ENCODE results near the gene LOXL1. TPM values are rescaled to one million over a fixed set of nuclear protein-coding genes. Genes with fewer than 3 reads are reported as not detected.

LOXL1 gene
- polyA plus RNA-seq, 1 experiment = 114 TPM

GRCh38 chr15:73925848-73926218 lies 429 bp upstream of the LOXL1 start:
- Histone ChIP-seq H3K4me3 (ENCODE audit: low read depth, low read length) (peak overlapping the region; percentile 90), H3K27me3 (ENCODE audit: control insufficient read depth, insufficient read depth, low read length) (no peaks in the 10 kb centered on the region), H3K9me3 (ENCODE audit: control insufficient read depth, insufficient read depth, low read length) (no peaks in the 10 kb centered on the region; the same call in 1 of the 2 replicates), H3K27ac (ENCODE audit: low read depth, low read length) (peak overlapping the region; percentile 95)
- DNase-seq (ENCODE audit: low read depth, low spot score) = no peak
- ChIA-PET POLR2A (interaction anchor here (0.6 to 2.9 kb wide), 9 partner anchors 10 to 223 kb away, joined by 3 to 17 read pairs (median 6); no protein-coding TSS in a partner anchor), CTCF (no interaction called here)
- no peak for TF ChIP-seq CTCF (IDR thresholded peaks at IDR 0.05; ENCODE audit: low read depth, low read length)

- Histone ChIP-seq H3K27me3 (ENCODE audit: control insufficient read depth, insufficient read depth, low read length) (no peaks in the 10 kb centered on the region), H3K4me3 (ENCODE audit: low read depth, low read length) (peak overlapping the region; percentile 90), H3K27ac (ENCODE audit: low read depth, low read length) (peak overlapping the region; percentile 61), H3K9me3 (ENCODE audit: control insufficient read depth, insufficient read depth, low read length) (no peaks in the 10 kb centered on the region; the same call in 1 of the 2 replicates)
- ChIA-PET POLR2A (interaction anchor here (0.6 to 2.9 kb wide), 8 partner anchors 9 to 653 kb away, joined by 3 to 17 read pairs (median 4); no protein-coding TSS in a partner anchor), CTCF (interaction anchor here (1.3 to 2.2 kb wide), 5 partner anchors 9 to 53 kb away, joined by 3 to 10 read pairs (median 7); partner anchors contain the start of gene TBC1D21)
- no peak for TF ChIP-seq CTCF (IDR thresholded peaks at IDR 0.05; ENCODE audit: low read depth, low read length)
- no peak for DNase-seq (ENCODE audit: low read depth, low spot score)
These were observed 777 bp downstream of the LOXL1 start for GRCh38 chr15:73927003-73927475.

GRCh38 chr15:73927476-73928240 lies 1.4 kb downstream of the LOXL1 start:
- Histone ChIP-seq H3K27ac (ENCODE audit: low read depth, low read length) (peak overlapping the region; percentile 11), H3K4me3 (ENCODE audit: low read depth, low read length) (peak overlapping the region; percentile 90), H3K27me3 (ENCODE audit: control insufficient read depth, insufficient read depth, low read length) (no peaks in the 10 kb centered on the region), H3K9me3 (ENCODE audit: control insufficient read depth, insufficient read depth, low read length) (no peaks in the 10 kb centered on the region; the same call in 1 of the 2 replicates)
- TF ChIP-seq CTCF (IDR thresholded peaks at IDR 0.05; ENCODE audit: low read depth, low read length) = peak; percentile 56
- DNase-seq (ENCODE audit: low read depth, low spot score) = no peak
- ChIA-PET POLR2A (interaction anchor here (0.6 to 2.9 kb wide), 5 partner anchors 8 to 267 kb away, joined by 3 to 17 read pairs (median 4); no protein-coding TSS in a partner anchor), CTCF (interaction anchor here (0.5 to 2.2 kb wide), 7 partner anchors 8 to 291 kb away, joined by 3 to 10 read pairs (median 5); partner anchors contain the start of gene TBC1D21)

- Histone ChIP-seq H3K4me3 (ENCODE audit: low read depth, low read length) (peak overlapping the region; percentile 90), H3K27me3 (ENCODE audit: control insufficient read depth, insufficient read depth, low read length) (no peaks in the 10 kb centered on the region), H3K27ac (ENCODE audit: low read depth, low read length) (peak overlapping the region; percentile 11), H3K9me3 (ENCODE audit: control insufficient read depth, insufficient read depth, low read length) (no peaks in the 10 kb centered on the region; the same call in 1 of the 2 replicates)
- no peak for DNase-seq (ENCODE audit: low read depth, low spot score)
- no peak for TF ChIP-seq CTCF (IDR thresholded peaks at IDR 0.05; ENCODE audit: low read depth, low read length)
- ChIA-PET POLR2A (interaction anchor here (1.2 to 2.9 kb wide), 4 partner anchors 8 to 23 kb away, joined by 3 to 17 read pairs (median 10); no protein-coding TSS in a partner anchor), CTCF (interaction anchor here (0.5 to 2.2 kb wide), 8 partner anchors 8 to 291 kb away, joined by 3 to 10 read pairs (median 5); partner anchors contain the start of gene TBC1D21)
These were observed 1.9 kb downstream of the LOXL1 start for GRCh38 chr15:73928241-73928579.

Measured in AG04450 (cell line).